Keratinocyte (primary cell): Measurements from ENCODE around the gene CSHL1. TPM values are rescaled to one million over a fixed set of nuclear protein-coding genes. Genes with fewer than 3 reads are reported as not detected.
A peak's percentile ranks its signal among the peaks of the same experiment; 100 is the strongest.

ENCODE experiments used
- DNase-seq: peaks from one replicate; pipeline ENCODE4 v3.0.0-alpha.2; 2011; ENCODE audit warnings: low read depth, missing footprints, low spot score
- FAIRE-seq: peaks from 2 replicates; lab custom pipeline; 2011; peaks lifted over from hg19 to GRCh38; lab: Jason Lieb, UNC
- H2AFZ ChIP-seq: 2 replicates; pipeline ENCODE4 v1.6.0; 2012; ENCODE audit warnings: low read length, control low read depth, inconsistent platforms; ENCODE audit not compliant: control insufficient read depth
- H3K27ac ChIP-seq: 2 replicates; pipeline ENCODE4 v1.5.1; 2011; ENCODE audit warnings: low read length; ENCODE audit not compliant: control insufficient read depth, insufficient read depth
- H3K27me3 ChIP-seq: 3 replicates; pipeline ENCODE4 v1.6.0; 2011; ENCODE audit warnings: low read length; ENCODE audit not compliant: control insufficient read depth, insufficient read depth; ENCODE audit errors: extremely low read depth
- H3K36me3 ChIP-seq, 2 experiments: 2 replicates in 1 of 2; 3 replicates in 1 of 2; pipeline ENCODE4 v1.5.1; 2011; ENCODE audit warnings: low read length in 2 of 2, mild to moderate bottlenecking in 1 of 2; ENCODE audit not compliant: control insufficient read depth in 2 of 2, insufficient read depth in 2 of 2; ENCODE audit errors: extremely low read depth in 1 of 2
- H3K4me1 ChIP-seq: 3 replicates; pipeline ENCODE4 v1.5.1; 2011; ENCODE audit warnings: low read length; ENCODE audit not compliant: control insufficient read depth, insufficient read depth; ENCODE audit errors: extremely low read depth
- H3K4me2 ChIP-seq: 3 replicates; pipeline ENCODE4 v1.6.0; 2011; ENCODE audit warnings: low read depth, low read length; ENCODE audit not compliant: control insufficient read depth, insufficient read depth; ENCODE audit errors: extremely low read depth
- H3K4me3 ChIP-seq, 3 experiments: fragments of 200-600 bp in 1 of 3; sonication (generic) in 1 of 3; 2 replicates in 2 of 3; 3 replicates in 1 of 3; pipeline ENCODE4 v1.5.1; 2011 to 2016; ENCODE audit warnings: low read length in 3 of 3, mild to moderate bottlenecking in 3 of 3, control low read depth in 2 of 3, inconsistent platforms in 1 of 3, low read depth in 1 of 3, mixed read lengths in 1 of 3, mixed run types in 1 of 3, moderate library complexity in 1 of 3; ENCODE audit not compliant: control insufficient read depth in 2 of 3, insufficient read depth in 2 of 3; ENCODE audit errors: extremely low read depth in 1 of 3
- H3K79me2 ChIP-seq: 2 replicates; pipeline ENCODE4 v1.6.0; 2012; ENCODE audit warnings: low read length; ENCODE audit not compliant: control insufficient read depth, insufficient read depth
- H3K9ac ChIP-seq: 3 replicates; pipeline ENCODE4 v1.6.0; 2011; ENCODE audit warnings: low read length; ENCODE audit not compliant: control insufficient read depth, insufficient read depth; ENCODE audit errors: extremely low read depth
- H3K9me1 ChIP-seq: 3 replicates; pipeline ENCODE4 v1.6.0; 2011; ENCODE audit warnings: low read length; ENCODE audit not compliant: control insufficient read depth, insufficient read depth; ENCODE audit errors: extremely low read depth
- H3K9me3 ChIP-seq: 2 replicates; pipeline ENCODE4 v1.5.1; 2012; ENCODE audit warnings: low read depth, low read length; ENCODE audit not compliant: control insufficient read depth
- H4K20me1 ChIP-seq: 3 replicates; pipeline ENCODE4 v1.6.0; 2011; ENCODE audit warnings: low read length; ENCODE audit not compliant: control insufficient read depth, insufficient read depth; ENCODE audit errors: extremely low read depth
- EZH2 ChIP-seq: IDR thresholded peaks from one replicate; pipeline ENCODE4 v1.6.1; 2012; ENCODE audit warnings: inconsistent platforms, mild to moderate bottlenecking, low read length, moderate library complexity
- dilution Hi-C: fragments of 300-500 bp; cut with MboI; formaldehyde crosslinking; loops from one replicate; pipeline ENCODE4 v1.7.0; 2020; ENCODE audit warnings: low sequenced_read_pairs; ENCODE audit not compliant: extremely low pct_ligation_motif_present
- polyA plus RNA-seq, 5 experiments: library from polyadenylated mRNA; depleted of rRNA in 3 of 5; stranded (reverse) in 3 of 5; stranded (forward) in 1 of 5; unstranded in 1 of 5; fragments of >200 nt; gene quantifications; 1 replicate in 1 of 5; 2 replicates in 3 of 5; 3 replicates in 1 of 5; pipeline versions ENCODE4 v1.2.1 to v1.2.3, GENCODE V29; 2011 to 2012; ENCODE audit warnings: missing spikeins in 2 of 5, low read depth in 1 of 5, low replicate concordance in 1 of 5
- TF ChIP-seq, protein P1 (sequence below), 3 experiments: IDR thresholded peaks in 1 of 3; conservative IDR thresholded peaks in 1 of 3; optimal IDR thresholded peaks in 1 of 3; 2 replicates in 2 of 3; 3 replicates in 1 of 3; pipeline versions ENCODE3 to v1.5.1; 2011; ENCODE audit warnings: low read length in 3 of 3, mild to moderate bottlenecking in 3 of 3, moderate library complexity in 2 of 3, control low read depth in 1 of 3, inconsistent platforms in 1 of 3; ENCODE audit not compliant: insufficient read depth in 2 of 3; ENCODE audit errors: extremely low read depth in 1 of 3

The CSHL1 gene
- polyA plus RNA-seq, 1 donor (not counting 4 experiments of a cell fraction or from before 2014, with no cell fraction given): not detected

GRCh38 chr17:63954402-63955063 lies 43.5 kb upstream of the CSHL1 start:
- H3K4me3 ChIP-seq: no peak overlapping the region
- H3K9ac ChIP-seq: no peak overlapping the region
- H3K27me3 ChIP-seq: peaks cover 24% of the 10 kb centered on the region
- H3K4me2 ChIP-seq: no peak overlapping the region
- dilution Hi-C loops: no loop called here
- no peak overlapping the region for H2AFZ ChIP-seq
- DNase-seq: no peak
- no peaks in the 10 kb centered on the region for H4K20me1 ChIP-seq
- TF ChIP-seq EZH2: no peak
- TF ChIP-seq, protein P1, sequence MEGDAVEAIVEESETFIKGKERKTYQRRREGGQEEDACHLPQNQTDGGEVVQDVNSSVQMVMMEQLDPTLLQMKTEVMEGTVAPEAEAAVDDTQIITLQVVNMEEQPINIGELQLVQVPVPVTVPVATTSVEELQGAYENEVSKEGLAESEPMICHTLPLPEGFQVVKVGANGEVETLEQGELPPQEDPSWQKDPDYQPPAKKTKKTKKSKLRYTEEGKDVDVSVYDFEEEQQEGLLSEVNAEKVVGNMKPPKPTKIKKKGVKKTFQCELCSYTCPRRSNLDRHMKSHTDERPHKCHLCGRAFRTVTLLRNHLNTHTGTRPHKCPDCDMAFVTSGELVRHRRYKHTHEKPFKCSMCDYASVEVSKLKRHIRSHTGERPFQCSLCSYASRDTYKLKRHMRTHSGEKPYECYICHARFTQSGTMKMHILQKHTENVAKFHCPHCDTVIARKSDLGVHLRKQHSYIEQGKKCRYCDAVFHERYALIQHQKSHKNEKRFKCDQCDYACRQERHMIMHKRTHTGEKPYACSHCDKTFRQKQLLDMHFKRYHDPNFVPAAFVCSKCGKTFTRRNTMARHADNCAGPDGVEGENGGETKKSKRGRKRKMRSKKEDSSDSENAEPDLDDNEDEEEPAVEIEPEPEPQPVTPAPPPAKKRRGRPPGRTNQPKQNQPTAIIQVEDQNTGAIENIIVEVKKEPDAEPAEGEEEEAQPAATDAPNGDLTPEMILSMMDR (optimal IDR thresholded peaks at IDR 0.05 in 1 of 3, IDR thresholded peaks at IDR 0.05 in 1 of 3, conservative IDR thresholded peaks at IDR 0.05 in 1 of 3; ENCODE audit: extremely low read depth in 1 of 3, insufficient read depth in 2 of 3, low read length in 3 of 3): no peak
- H3K27ac ChIP-seq: no peak overlapping the region
- no peaks in the 10 kb centered on the region for H3K4me1 ChIP-seq
- H3K9me3 ChIP-seq: no peaks in the 10 kb centered on the region
- no peak for FAIRE-seq
- H3K9me1 ChIP-seq: no peaks in the 10 kb centered on the region
- no peaks in the 10 kb centered on the region for H3K36me3 ChIP-seq
- H3K79me2 ChIP-seq: no peaks in the 10 kb centered on the region

DNA sequence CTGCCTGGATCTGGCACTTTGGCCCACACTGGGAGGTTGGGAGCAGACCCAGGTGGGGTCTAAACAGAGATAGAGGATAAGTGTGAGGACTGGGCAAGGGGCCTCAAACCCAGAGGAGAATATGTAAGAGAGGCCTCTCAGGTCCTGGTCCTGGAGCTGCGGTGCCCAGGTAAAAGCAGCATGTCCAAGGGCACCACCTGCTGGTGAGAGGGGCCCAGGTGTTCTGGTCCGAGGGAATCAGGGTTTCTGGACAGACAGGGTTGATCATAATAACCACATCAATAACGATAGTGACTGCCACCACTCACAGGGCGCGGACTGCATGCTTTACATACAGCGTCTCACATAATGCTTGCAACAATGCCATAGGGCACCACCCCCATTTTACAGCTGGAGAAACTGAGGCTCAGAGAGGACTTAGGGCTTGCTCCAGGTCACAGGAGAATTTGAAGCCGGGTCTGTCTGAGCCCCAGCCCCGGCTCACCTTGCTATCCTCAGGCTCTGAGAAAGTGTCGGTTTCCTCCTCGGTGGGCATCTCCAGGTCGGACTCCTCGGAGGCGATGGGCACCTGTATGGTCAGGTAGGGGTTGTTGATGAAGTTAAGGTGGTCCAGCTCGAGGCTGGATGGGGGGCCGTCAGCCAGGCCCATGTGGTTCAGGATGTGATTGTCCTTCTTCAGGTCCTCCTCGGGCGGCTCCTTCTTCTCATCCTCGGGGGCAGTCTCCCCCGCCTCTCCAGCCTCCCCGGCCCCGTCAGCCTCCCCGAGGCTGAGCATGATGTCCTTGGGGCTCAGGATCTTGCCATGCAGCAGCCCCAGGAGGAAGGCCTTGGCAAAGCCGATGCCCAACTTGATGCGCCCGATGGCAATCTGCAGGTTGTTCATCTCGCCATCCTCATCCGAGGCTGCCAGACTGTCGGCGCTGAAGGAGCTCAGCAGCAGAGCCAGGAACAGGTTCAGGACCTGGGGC lies 40.2 kb upstream of the CSHL1 start:
- no peaks in the 10 kb centered on the region for H3K79me2 ChIP-seq
- peaks cover 28% of the 10 kb centered on the region for H3K27me3 ChIP-seq
- no peak for TF ChIP-seq EZH2
- TF ChIP-seq, protein P1 (optimal IDR thresholded peaks at IDR 0.05 in 1 of 3, IDR thresholded peaks at IDR 0.05 in 1 of 3, conservative IDR thresholded peaks at IDR 0.05 in 1 of 3; ENCODE audit: extremely low read depth in 1 of 3, insufficient read depth in 2 of 3, low read length in 3 of 3): peak; percentile 73 to 90 (median 89)
- no peak overlapping the region for H3K4me2 ChIP-seq
- no peaks in the 10 kb centered on the region for H3K4me1 ChIP-seq
- no peak overlapping the region for H3K27ac ChIP-seq
- no peak for DNase-seq
- H3K9me3 ChIP-seq: no peaks in the 10 kb centered on the region
- no peak overlapping the region for H3K4me3 ChIP-seq
- H3K36me3 ChIP-seq: no peaks in the 10 kb centered on the region
- FAIRE-seq: no peak
- H3K9ac ChIP-seq: no peak overlapping the region
- dilution Hi-C loops: no loop called here
- H3K9me1 ChIP-seq: no peaks in the 10 kb centered on the region
- no peak overlapping the region for H2AFZ ChIP-seq
- no peaks in the 10 kb centered on the region for H4K20me1 ChIP-seq
